HepG2 (cell line): ENCODE results near the gene PMFBP1.

Source experiments
- ARID4A ChIP-seq: sonication (generic); formaldehyde crosslinking; IDR thresholded peaks from 2 replicates; pipeline ENCODE4 v1.5.0; 2020; ENCODE audit warnings: mild to moderate bottlenecking, missing genetic modification reagents, borderline replicate concordance
- CTCF ChIP-seq: sonication (generic); formaldehyde crosslinking; IDR thresholded peaks from 2 replicates; pipeline ENCODE4 v1.5.0; 2020; ENCODE audit warnings: mild to moderate bottlenecking, missing genetic modification reagents, moderate library complexity
- HDAC6 ChIP-seq: fragments of 200-600 bp; sonication (generic); IDR thresholded peaks from 2 replicates; pipeline ENCODE4 v1.7.0; 2017; ENCODE audit warnings: mild to moderate bottlenecking, antibody characterized with exemption, low read length, low read depth
- PRPF4 ChIP-seq: fragments of 200-400 bp; formaldehyde crosslinking; IDR thresholded peaks from 2 replicates; pipeline ENCODE4 v1.6.1; 2016; ENCODE audit warnings: low read length, low read depth; ENCODE audit not compliant: poor library complexity, severe bottlenecking
- RAD21 ChIP-seq: fragments of 450-650 bp; formaldehyde crosslinking; IDR thresholded peaks from 2 replicates; pipeline ENCODE4 v1.5.0; 2020; ENCODE audit warnings: mild to moderate bottlenecking
- ZBTB21 ChIP-seq: sonication (generic); formaldehyde crosslinking; IDR thresholded peaks from 2 replicates; pipeline ENCODE4 v1.4.0; 2020; ENCODE audit warnings: missing genetic modification reagents
- ZEB1 ChIP-seq: IDR thresholded peaks from 2 replicates; pipeline ENCODE4 v1.6.1; 2012; ENCODE audit warnings: mild to moderate bottlenecking, low read depth, inconsistent platforms; ENCODE audit not compliant: insufficient replicate concordance
- ZNF512 ChIP-seq: sonication (generic); formaldehyde crosslinking; IDR thresholded peaks from 2 replicates; pipeline ENCODE4 v1.4.0; 2020; ENCODE audit warnings: mild to moderate bottlenecking, missing genetic modification reagents
- ZNF777 ChIP-seq: sonication (generic); formaldehyde crosslinking; IDR thresholded peaks from 2 replicates; pipeline ENCODE4 v1.4.0; 2020; ENCODE audit warnings: missing genetic modification reagents

GRCh38 chr16:72197545-72197944 lies 25.6 kb upstream of the PMFBP1 start:
- TF ChIP-seq ZNF512 (CRISPR knock-in tag) (no peak), ZBTB21 (CRISPR knock-in tag) (no peak), ZNF777 (no peak), ZEB1 (no peak), CTCF (CRISPR knock-in tag) (no peak), HDAC6 (no peak), ARID4A (CRISPR knock-in tag) (no peak), PRPF4 (no peak), RAD21 (no peak)
